Measurements from ENCODE around the gene ARVCF.

The ARVCF gene

DNA sequence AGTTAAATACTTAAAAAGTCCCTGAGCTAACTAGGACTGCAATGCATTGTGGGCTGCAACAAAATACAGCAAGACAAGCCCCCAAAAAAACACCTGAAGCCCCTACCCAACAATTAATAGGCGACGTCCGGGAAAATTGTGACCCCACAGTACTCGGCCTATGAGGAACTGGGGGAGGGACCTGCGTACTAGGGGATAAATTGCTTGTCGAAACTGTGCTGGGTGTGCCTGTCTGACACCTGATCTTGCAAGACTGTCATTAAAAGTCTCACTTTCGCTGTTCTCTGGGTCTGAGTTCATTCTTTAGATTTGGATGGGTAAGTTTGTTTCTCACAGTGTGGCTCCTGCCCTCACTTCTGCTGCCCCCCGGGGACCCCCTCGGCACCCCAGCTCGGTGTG lies 19.5 kb upstream of the ARVCF start:
- peaks cover 12% of the 10 kb centered on the region for H3K4me1 ChIP-seq (ENCODE audit: insufficient read depth, low read length)
- H3K9ac ChIP-seq (ENCODE audit: low read length): no peak overlapping the region
- H3K9me3 ChIP-seq (ENCODE audit: low read length): no peaks in the 10 kb centered on the region
- peaks cover 11% of the 10 kb centered on the region for H3K36me3 ChIP-seq (ENCODE audit: insufficient read depth, low read length)
- no peaks in the 10 kb centered on the region for H3K27me3 ChIP-seq (ENCODE audit: control insufficient read depth in 1 of 2, insufficient read depth in 2 of 2, low read length in 2 of 2)
- no peak overlapping the region for H3K27ac ChIP-seq (ENCODE audit: low read depth, low read length)
- no peak overlapping the region for H3K4me3 ChIP-seq (ENCODE audit: low read depth in 1 of 2, low read length in 2 of 2)

GRCh38 chr22:20035375-20036083 lies 18.9 kb upstream of the ARVCF start:
- Histone ChIP-seq H3K4me1 (ENCODE audit: insufficient read depth, low read length) (peaks cover 12% of the 10 kb centered on the region), H3K9ac (ENCODE audit: low read length) (no peak overlapping the region), H3K4me3 (ENCODE audit: low read depth in 1 of 2, low read length in 2 of 2) (no peak overlapping the region), H3K27me3 (ENCODE audit: control insufficient read depth in 1 of 2, insufficient read depth in 2 of 2, low read length in 2 of 2) (no peaks in the 10 kb centered on the region), H3K9me3 (ENCODE audit: low read length) (no peaks in the 10 kb centered on the region), H3K27ac (ENCODE audit: low read depth, low read length) (no peak overlapping the region), H3K36me3 (ENCODE audit: insufficient read depth, low read length) (peaks cover 11% of the 10 kb centered on the region)

DNA sequence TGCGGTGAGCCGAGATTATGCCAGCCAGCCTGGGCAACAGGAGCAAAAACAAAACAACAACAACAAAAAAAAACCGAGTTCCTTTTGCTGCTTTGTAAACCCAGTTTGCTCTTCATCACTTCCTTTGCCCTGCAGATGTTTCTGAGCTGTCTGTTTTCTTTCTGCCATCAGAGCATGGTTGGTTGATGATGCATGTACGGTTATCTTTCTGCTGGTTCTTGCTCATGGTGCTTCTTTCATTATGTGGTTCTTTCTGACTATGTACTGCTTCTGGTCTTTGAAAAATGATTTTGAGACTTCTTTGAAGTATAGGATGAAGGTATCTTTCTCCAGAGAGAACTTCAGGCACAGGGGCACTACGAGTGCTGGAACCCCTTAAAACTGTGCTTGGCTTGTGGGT lies 17.5 kb upstream of the ARVCF start:
- H3K4me3 ChIP-seq (ENCODE audit: low read depth in 1 of 2, low read length in 2 of 2): no peak overlapping the region
- peaks cover 12% of the 10 kb centered on the region for H3K4me1 ChIP-seq (ENCODE audit: insufficient read depth, low read length)
- no peaks in the 10 kb centered on the region for H3K9me3 ChIP-seq (ENCODE audit: low read length)
- H3K27ac ChIP-seq (ENCODE audit: low read depth, low read length): no peak overlapping the region
- H3K36me3 ChIP-seq (ENCODE audit: insufficient read depth, low read length): peaks cover 11% of the 10 kb centered on the region
- no peak overlapping the region for H3K9ac ChIP-seq (ENCODE audit: low read length)
- no peaks in the 10 kb centered on the region for H3K27me3 ChIP-seq (ENCODE audit: control insufficient read depth in 1 of 2, insufficient read depth in 2 of 2, low read length in 2 of 2)

GRCh38 chr22:20033045-20033706 lies 16.6 kb upstream of the ARVCF start:
- peaks cover 12% of the 10 kb centered on the region for H3K4me1 ChIP-seq (ENCODE audit: insufficient read depth, low read length)

GRCh38 chr22:20032407-20032991 lies 15.9 kb upstream of the ARVCF start:
- H3K27me3 ChIP-seq (ENCODE audit: control insufficient read depth in 1 of 2, insufficient read depth in 2 of 2, low read length in 2 of 2): no peaks in the 10 kb centered on the region
- no peak overlapping the region for H3K27ac ChIP-seq (ENCODE audit: low read depth, low read length)
- H3K4me1 ChIP-seq (ENCODE audit: insufficient read depth, low read length): peaks cover 12% of the 10 kb centered on the region
- no peak overlapping the region for H3K9ac ChIP-seq (ENCODE audit: low read length)
- H3K36me3 ChIP-seq (ENCODE audit: insufficient read depth, low read length): peaks cover 11% of the 10 kb centered on the region
- H3K4me3 ChIP-seq (ENCODE audit: low read depth in 1 of 2, low read length in 2 of 2): no peak overlapping the region
- H3K9me3 ChIP-seq (ENCODE audit: low read length): no peaks in the 10 kb centered on the region

More at GRCh38 chr22:20033045-20033706, 16.6 kb upstream of the ARVCF start:
- Histone ChIP-seq H3K27ac (ENCODE audit: low read depth, low read length) (no peak overlapping the region), H3K9ac (ENCODE audit: low read length) (no peak overlapping the region), H3K9me3 (ENCODE audit: low read length) (no peaks in the 10 kb centered on the region), H3K36me3 (ENCODE audit: insufficient read depth, low read length) (peaks cover 11% of the 10 kb centered on the region), H3K4me3 (ENCODE audit: low read depth in 1 of 2, low read length in 2 of 2) (no peak overlapping the region), H3K27me3 (ENCODE audit: control insufficient read depth in 1 of 2, insufficient read depth in 2 of 2, low read length in 2 of 2) (no peaks in the 10 kb centered on the region)

- Histone ChIP-seq H3K9me3 (ENCODE audit: low read length) (no peaks in the 10 kb centered on the region), H3K9ac (ENCODE audit: low read length) (no peak overlapping the region), H3K4me3 (ENCODE audit: low read depth in 1 of 2, low read length in 2 of 2) (no peak overlapping the region), H3K27ac (ENCODE audit: low read depth, low read length) (no peak overlapping the region), H3K4me1 (ENCODE audit: insufficient read depth, low read length) (peaks cover 12% of the 10 kb centered on the region), H3K36me3 (ENCODE audit: insufficient read depth, low read length) (peaks cover 5% of the 10 kb centered on the region), H3K27me3 (ENCODE audit: control insufficient read depth in 1 of 2, insufficient read depth in 2 of 2, low read length in 2 of 2) (no peaks in the 10 kb centered on the region)
Observed at GRCh38 chr22:20031732-20032406, 15.2 kb upstream of the ARVCF start.

GRCh38 chr22:20029550-20030225 lies 13.1 kb upstream of the ARVCF start:
- Histone ChIP-seq H3K27me3 (ENCODE audit: control insufficient read depth in 1 of 2, insufficient read depth in 2 of 2, low read length in 2 of 2) (no peaks in the 10 kb centered on the region), H3K9ac (ENCODE audit: low read length) (no peak overlapping the region), H3K4me3 (ENCODE audit: low read depth in 1 of 2, low read length in 2 of 2) (no peak overlapping the region), H3K9me3 (ENCODE audit: low read length) (no peaks in the 10 kb centered on the region), H3K4me1 (ENCODE audit: insufficient read depth, low read length) (peaks cover 12% of the 10 kb centered on the region), H3K36me3 (ENCODE audit: insufficient read depth, low read length) (peaks cover 5% of the 10 kb centered on the region), H3K27ac (ENCODE audit: low read depth, low read length) (no peak overlapping the region)

DNA sequence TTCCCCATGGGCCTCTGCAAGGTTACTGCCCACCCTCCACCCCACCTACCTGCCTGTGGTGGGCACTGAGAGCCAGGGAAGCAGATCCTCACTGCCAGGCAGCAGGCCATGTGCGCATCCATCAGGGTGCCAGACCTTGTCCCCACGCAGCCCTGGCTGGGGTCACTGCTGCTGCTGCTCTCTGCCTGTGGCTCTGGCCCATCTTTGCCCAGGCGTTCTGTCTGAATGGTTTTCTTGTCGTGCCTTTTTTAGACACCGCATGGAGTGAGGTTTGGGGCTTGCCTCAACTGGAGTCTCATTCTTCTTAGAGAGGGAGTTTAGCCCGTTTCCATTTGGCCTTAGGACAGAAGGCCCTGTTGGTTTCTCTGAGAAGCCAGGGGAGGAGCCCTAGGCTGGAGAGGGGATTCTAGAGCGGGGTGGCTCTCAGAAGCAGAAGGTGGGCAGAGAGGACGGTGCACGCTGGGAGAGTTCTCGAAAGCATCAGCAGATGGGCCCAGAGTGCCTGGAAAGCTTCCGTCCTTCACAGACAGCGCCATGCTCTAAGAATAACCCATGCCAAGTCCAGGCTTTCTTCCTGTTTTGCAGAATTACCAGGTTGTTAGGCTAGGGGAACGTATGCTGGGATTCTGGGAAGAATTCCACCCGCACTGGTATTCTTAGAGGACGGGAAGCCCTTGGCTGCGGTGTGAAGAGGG lies 12.4 kb upstream of the ARVCF start:
- Histone ChIP-seq H3K9ac (ENCODE audit: low read length) (no peak overlapping the region), H3K36me3 (ENCODE audit: insufficient read depth, low read length) (peaks cover 5% of the 10 kb centered on the region), H3K9me3 (ENCODE audit: low read length) (no peaks in the 10 kb centered on the region), H3K27ac (ENCODE audit: low read depth, low read length) (no peak overlapping the region), H3K4me3 (ENCODE audit: low read depth in 1 of 2, low read length in 2 of 2) (no peak overlapping the region), H3K4me1 (ENCODE audit: insufficient read depth, low read length) (peaks cover 12% of the 10 kb centered on the region), H3K27me3 (ENCODE audit: control insufficient read depth in 1 of 2, insufficient read depth in 2 of 2, low read length in 2 of 2) (no peaks in the 10 kb centered on the region)

DNA sequence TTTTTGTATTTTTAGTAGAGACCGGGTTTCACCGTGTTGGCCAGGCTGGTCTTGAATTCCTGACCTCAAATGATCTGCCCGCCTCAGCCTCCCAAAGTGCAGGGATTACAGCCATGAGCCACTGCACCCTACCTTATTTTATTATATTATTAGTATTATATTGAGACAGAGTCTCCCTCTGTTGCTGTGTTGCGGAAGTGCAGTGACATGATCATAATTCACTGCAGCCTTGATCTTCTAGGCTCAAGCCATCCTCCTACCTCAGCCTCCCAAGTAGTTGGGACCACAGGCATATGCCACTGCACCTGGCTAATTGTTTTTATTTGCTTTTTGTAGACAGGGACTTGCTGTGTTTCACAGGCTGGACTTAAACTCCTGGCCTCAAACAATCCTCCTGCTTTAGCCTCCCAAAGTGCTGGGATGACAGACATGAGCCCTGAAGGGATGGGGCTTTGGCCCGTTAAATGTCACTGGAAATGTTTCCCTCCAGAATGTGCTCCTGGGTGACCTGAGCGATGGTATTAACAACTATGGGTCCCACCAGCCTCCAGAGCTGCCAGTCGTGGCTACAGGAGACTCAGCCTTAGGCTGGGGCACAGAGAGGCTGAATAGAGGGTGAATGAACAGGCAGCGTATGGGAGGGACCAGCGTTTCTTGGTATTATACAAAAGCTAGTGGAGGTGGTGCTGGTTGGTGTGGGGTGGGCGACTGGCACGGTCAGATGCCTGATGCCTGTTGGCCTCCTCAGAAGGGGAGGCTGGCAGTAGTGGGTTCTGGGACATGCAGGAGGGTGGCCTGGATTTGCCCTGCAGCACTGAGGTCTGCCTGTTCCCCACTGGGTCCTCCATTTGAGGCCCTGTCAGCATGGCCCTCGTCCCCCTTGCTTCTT lies 11.6 kb upstream of the ARVCF start:
- Histone ChIP-seq H3K36me3 (ENCODE audit: insufficient read depth, low read length) (peaks cover 5% of the 10 kb centered on the region), H3K4me3 (ENCODE audit: low read depth in 1 of 2, low read length in 2 of 2) (no peak overlapping the region), H3K27ac (ENCODE audit: low read depth, low read length) (no peak overlapping the region), H3K4me1 (ENCODE audit: insufficient read depth, low read length) (peaks cover 7% of the 10 kb centered on the region), H3K9me3 (ENCODE audit: low read length) (no peaks in the 10 kb centered on the region), H3K9ac (ENCODE audit: low read length) (no peak overlapping the region), H3K27me3 (ENCODE audit: control insufficient read depth in 1 of 2, insufficient read depth in 2 of 2, low read length in 2 of 2) (no peaks in the 10 kb centered on the region)

- Histone ChIP-seq H3K36me3 (ENCODE audit: insufficient read depth, low read length) (peaks cover 5% of the 10 kb centered on the region), H3K9ac (ENCODE audit: low read length) (no peak overlapping the region), H3K4me3 (ENCODE audit: low read depth in 1 of 2, low read length in 2 of 2) (no peak overlapping the region), H3K27me3 (ENCODE audit: control insufficient read depth in 1 of 2, insufficient read depth in 2 of 2, low read length in 2 of 2) (no peaks in the 10 kb centered on the region), H3K9me3 (ENCODE audit: low read length) (no peaks in the 10 kb centered on the region), H3K4me1 (ENCODE audit: insufficient read depth, low read length) (peaks cover 4% of the 10 kb centered on the region), H3K27ac (ENCODE audit: low read depth, low read length) (no peak overlapping the region)
Observed at GRCh38 chr22:20026996-20027601, 10.5 kb upstream of the ARVCF start.
